Ovary (tissue), 9 donors: ENCODE measurements around the gene SDCCAG8. TPM values are rescaled to one million over a fixed set of nuclear protein-coding genes. Genes with fewer than 3 reads are reported as not detected.

Experiments
- DNase-seq, 5 donors: peaks; one replicate each; pipeline ENCODE4 v3.0.0-alpha.2; 2019 to 2020
- H3K27ac ChIP-seq, 2 donors: fragments of 200-600 bp; one replicate each; pipeline versions ENCODE4 v1.5.1 to v1.8.0; 2019 to 2022
- H3K27me3 ChIP-seq: fragments of 200-600 bp; one replicate; pipeline ENCODE4 v1.8.0; 2022
- H3K36me3 ChIP-seq: fragments of 200-600 bp; sonication (generic); one replicate; pipeline ENCODE4 v1.5.1; 2019
- H3K4me1 ChIP-seq: one replicate; pipeline ENCODE4 v1.8.1; 2013; ENCODE audit warnings: mild to moderate bottlenecking, moderate library complexity; ENCODE audit not compliant: insufficient read depth
- H3K4me3 ChIP-seq: fragments of 200-600 bp; sonication (generic); one replicate; pipeline ENCODE4 v1.5.1; 2017
- H3K9me3 ChIP-seq, 2 donors: fragments of 200-600 bp in 1 of 2; sonication (generic) in 1 of 2; one replicate each; pipeline versions ENCODE4 v1.5.1 to v1.8.1; 2013 to 2019; ENCODE audit warnings: mild to moderate bottlenecking in 1 of 2, moderate library complexity in 1 of 2
- EP300 ChIP-seq: sonication (generic); formaldehyde crosslinking; IDR thresholded peaks from one replicate; pipeline ENCODE4 v1.6.1; 2017; ENCODE audit warnings: antibody characterized with exemption
- POLR2A ChIP-seq: fragments of 450-650 bp; IDR thresholded peaks from one replicate; pipeline ENCODE4 v1.6.1; 2017; ENCODE audit warnings: antibody characterized with exemption, mild to moderate bottlenecking, moderate library complexity
- WGBS, 3 donors: extraction: QIAGEN DNeasy Blood & Tissue Kit in 1 of 3; methylation state at CpG; one replicate each; pipeline versions ENCODE4 v1.1.5 to v1.1.7; 2013 to 2017; 5-methylcytosine and 5-hydroxymethylcytosine counted together
- intact Hi-C, 4 donors: fragments of 100-400 bp; cut with DNase I; formaldehyde crosslinking; loops; one replicate each; pipeline versions ENCODE4 v1.11.0 to v1.15.1; 2022 to 2023
- polyA plus RNA-seq, 2 donors: library from polyadenylated mRNA; stranded (reverse); fragments of 200-250 nt in 1 of 2; fragments of 350-450 nt in 1 of 2; fragmentation: Illumina TruSeq in 1 of 2; extraction: RNeasy Lipid Tissue Mini Kit (QIAGEN cat#74804) in 1 of 2; gene quantifications; one replicate each; pipeline ENCODE4 v1.2.3, GENCODE V29; 2013 to 2014
- total RNA-seq, 7 donors: library from RNA; depleted of rRNA in 2 of 7; stranded (reverse); fragments of >200 nt in 2 of 7; fragmentation: NEBNext Ultra II Directional in 3 of 7; extraction: Animal tissue kit (Norgen Biotek cat#: 25700) in 3 of 7; gene quantifications; one replicate each; pipeline versions ENCODE4 v1.1.0 to v1.2.4, GENCODE V29; 2016 to 2023
- TF ChIP-seq, protein P1 (sequence below), 3 donors: fragments of 450-650 bp in 2 of 3; fragments of 200-600 bp in 1 of 3; IDR thresholded peaks; one replicate each; pipeline versions ENCODE4 v1.5.1 to v1.8.0; 2016 to 2022; ENCODE audit warnings: antibody characterized with exemption in 3 of 3, mild to moderate bottlenecking in 1 of 3
- donor health status: DM: no; HTN: no; CAD: no; lungs with moderate emphysema.
- donor health status: DM: no; HTN: no; CAD: no.
- donor health status: Bipolar disorder and iron deficiency.
- donor health status: DM: yes; HTN: yes; CAD: no.
- donor health status: DM: no; HTN: no; CAD: no.
- donor health status: DM: yes; HTN: yes; CAD: no.

SDCCAG8 gene
- total and polyA plus RNA-seq, 9 donors: 19.8 to 45.9 (median 30.6) TPM

DNA sequence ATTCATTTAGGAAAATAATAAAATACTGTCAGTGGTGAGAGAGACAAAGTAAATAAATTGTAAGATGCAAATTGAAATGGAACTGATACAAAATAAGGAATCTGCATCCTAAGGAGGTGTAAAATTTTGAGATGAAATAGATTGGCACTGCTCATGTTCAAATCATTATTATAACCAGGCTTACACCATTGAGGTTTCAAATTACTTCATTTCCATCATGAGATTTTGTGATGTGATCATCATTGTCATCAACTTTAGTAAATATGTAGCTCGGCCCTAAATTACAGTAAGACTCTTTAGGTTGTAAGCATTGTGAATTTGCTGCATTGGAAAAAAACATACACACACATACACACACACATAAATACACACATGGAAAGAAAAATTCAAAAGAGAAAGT lies 123.4 kb downstream of the SDCCAG8 start:
- Histone ChIP-seq H3K36me3 (no peaks in the 10 kb centered on the region), H3K27me3 (no peaks in the 10 kb centered on the region), H3K27ac (no peak overlapping the region), H3K9me3 (no peaks in the 10 kb centered on the region), H3K4me1 (no peaks in the 10 kb centered on the region), H3K4me3 (no peak overlapping the region)
- TF ChIP-seq, protein P1, sequence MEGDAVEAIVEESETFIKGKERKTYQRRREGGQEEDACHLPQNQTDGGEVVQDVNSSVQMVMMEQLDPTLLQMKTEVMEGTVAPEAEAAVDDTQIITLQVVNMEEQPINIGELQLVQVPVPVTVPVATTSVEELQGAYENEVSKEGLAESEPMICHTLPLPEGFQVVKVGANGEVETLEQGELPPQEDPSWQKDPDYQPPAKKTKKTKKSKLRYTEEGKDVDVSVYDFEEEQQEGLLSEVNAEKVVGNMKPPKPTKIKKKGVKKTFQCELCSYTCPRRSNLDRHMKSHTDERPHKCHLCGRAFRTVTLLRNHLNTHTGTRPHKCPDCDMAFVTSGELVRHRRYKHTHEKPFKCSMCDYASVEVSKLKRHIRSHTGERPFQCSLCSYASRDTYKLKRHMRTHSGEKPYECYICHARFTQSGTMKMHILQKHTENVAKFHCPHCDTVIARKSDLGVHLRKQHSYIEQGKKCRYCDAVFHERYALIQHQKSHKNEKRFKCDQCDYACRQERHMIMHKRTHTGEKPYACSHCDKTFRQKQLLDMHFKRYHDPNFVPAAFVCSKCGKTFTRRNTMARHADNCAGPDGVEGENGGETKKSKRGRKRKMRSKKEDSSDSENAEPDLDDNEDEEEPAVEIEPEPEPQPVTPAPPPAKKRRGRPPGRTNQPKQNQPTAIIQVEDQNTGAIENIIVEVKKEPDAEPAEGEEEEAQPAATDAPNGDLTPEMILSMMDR (IDR thresholded peaks at IDR 0.05): no peak
- TF ChIP-seq POLR2A (no peak), EP300 (no peak)
- WGBS, 3 donors: 91 to 96% (median 94%) methylated on average over 1 of the region's 1 CpG
- intact Hi-C loops: no loop called here
- no peak for DNase-seq

GRCh38 chr1:243379706-243380105 lies 123.9 kb downstream of the SDCCAG8 start:
- Histone ChIP-seq H3K4me1 (no peaks in the 10 kb centered on the region), H3K27me3 (no peaks in the 10 kb centered on the region), H3K27ac (no peak overlapping the region), H3K9me3 (no peaks in the 10 kb centered on the region), H3K4me3 (no peak overlapping the region), H3K36me3 (no peaks in the 10 kb centered on the region)
- intact Hi-C loops: no loop called here
- TF ChIP-seq POLR2A (no peak), EP300 (no peak)
- TF ChIP-seq, protein P1 (IDR thresholded peaks at IDR 0.05): no peak
- WGBS, 3 donors: 83 to 86% (median 85%) methylated on average over 2 of the region's 2 CpGs
- no peak for DNase-seq

GRCh38 chr1:243388276-243388675 lies 132.4 kb downstream of the SDCCAG8 start:
- H3K4me3 ChIP-seq: no peak overlapping the region
- TF ChIP-seq, protein P1 (IDR thresholded peaks at IDR 0.05): no peak
- TF ChIP-seq POLR2A: no peak

GRCh38 chr1:243390162-243390791 lies 134.4 kb downstream of the SDCCAG8 start:
- no peaks in the 10 kb centered on the region for H3K36me3 ChIP-seq
- H3K4me1 ChIP-seq: no peaks in the 10 kb centered on the region
- no peak for DNase-seq
- WGBS, 3 donors: 83 to 86% (median 85%) methylated on average over 8 of the region's 8 CpGs
- H3K27ac ChIP-seq: no peak overlapping the region
- TF ChIP-seq EP300 (no peak), POLR2A (no peak)
- TF ChIP-seq, protein P1 (IDR thresholded peaks at IDR 0.05): no peak
- H3K27me3 ChIP-seq: no peaks in the 10 kb centered on the region
- no peak overlapping the region for H3K4me3 ChIP-seq
- intact Hi-C loops: no loop called here
- no peaks in the 10 kb centered on the region for H3K9me3 ChIP-seq

More at GRCh38 chr1:243388276-243388675, 132.4 kb downstream of the SDCCAG8 start:
- Histone ChIP-seq H3K4me1 (no peaks in the 10 kb centered on the region), H3K27me3 (no peaks in the 10 kb centered on the region), H3K9me3 (no peaks in the 10 kb centered on the region), H3K27ac (no peak overlapping the region), H3K36me3 (no peaks in the 10 kb centered on the region)
- 93 to 100% (median 96%) methylated on average over 1 of the region's 1 CpG for WGBS, 3 donors
- DNase-seq: no peak
- intact Hi-C loops: no loop called here
